HG03469 (cell line): ENCODE results near the gene HYLS1.

ENCODE experiments used
- ATAC-seq: cut with Tn5 transposase; IDR thresholded peaks from one replicate; pipeline ENCODE4 v1.9.1; 2021; ENCODE audit warnings: mild to moderate bottlenecking, moderate library complexity, moderate number of reproducible peaks; ENCODE audit not compliant: unreplicated experiment

The HYLS1 gene

GRCh38 chr11:125947419-125948277 lies 60.2 kb downstream of the HYLS1 start:
- ATAC-seq = no peak

GRCh38 chr11:125948278-125949051 lies 61.0 kb downstream of the HYLS1 start:
- ATAC-seq = no peak

- no peak for ATAC-seq
Measured at GRCh38 chr11:125949271-125950177, 62.1 kb downstream of the HYLS1 start.

- ATAC-seq = no peak
Measured at GRCh38 chr11:125950178-125950490, 62.7 kb downstream of the HYLS1 start.
